B cell (primary cell): ENCODE measurements around the gene EFNA5. TPM values are rescaled to one million over a fixed set of nuclear protein-coding genes. Genes with fewer than 3 reads are reported as not detected.

ENCODE experiments used
- ATAC-seq: fragments of 200-7000 bp; cut with Tn5 transposase; one replicate; pipeline ENCODE4 v1.10.0; 2021; ENCODE audit warnings: low read depth, mild to moderate bottlenecking, moderate number of reproducible peaks, moderate library complexity
- CTCF ChIA-PET: fragments of 350-600 bp; sonication (Branson Sonifier 250); formaldehyde crosslinking; loops from one replicate; lab custom pipeline; 2021; ENCODE audit warnings: antibody characterized with exemption, inconsistent platforms; lab: Charles Lee
- POLR2A ChIA-PET: fragments of 350-600 bp; sonication (Branson Sonifier 250); formaldehyde crosslinking; loops from one replicate; lab custom pipeline; 2021; ENCODE audit warnings: antibody characterized with exemption; lab: Charles Lee
- DNase-seq: peaks from one replicate; pipeline ENCODE4 v3.0.0; 2013
- H2AFZ ChIP-seq: 2 replicates; pipeline ENCODE4 v1.6.1; 2012; ENCODE audit warnings: mild to moderate bottlenecking, low read depth, low read length; ENCODE audit not compliant: insufficient read depth, poor library complexity, severe bottlenecking
- H3K27ac ChIP-seq, 2 donors: 1 replicate in 1 of 2; 2 replicates in 1 of 2; pipeline ENCODE4 v1.5.1; 2012 to 2013; ENCODE audit warnings: low read length in 2 of 2, mild to moderate bottlenecking in 2 of 2, moderate library complexity in 1 of 2
- H3K27me3 ChIP-seq, 4 experiments: fragments of 200-600 bp in 1 of 4; sonication (generic) in 1 of 4; replicated peaks in 1 of 4; 1 replicate in 2 of 4; 2 replicates in 2 of 4; pipeline versions ENCODE4 v1.6.1 to v1.7.0; 2013 to 2016; ENCODE audit warnings: low read length in 3 of 4, mild to moderate bottlenecking in 2 of 4, mixed read lengths in 1 of 4, moderate library complexity in 1 of 4; ENCODE audit not compliant: insufficient read depth in 4 of 4, control insufficient read depth in 3 of 4; ENCODE audit errors: control extremely low read depth in 1 of 4
- H3K36me3 ChIP-seq, 2 experiments: replicated peaks in 1 of 2; 1 replicate in 1 of 2; 2 replicates in 1 of 2; pipeline versions ENCODE4 v1.6.1 to v1.7.1; 2013; ENCODE audit warnings: low read length in 1 of 2; ENCODE audit not compliant: insufficient read depth in 2 of 2, control insufficient read depth in 1 of 2; ENCODE audit errors: control extremely low read depth in 1 of 2, extremely low read depth in 1 of 2
- H3K4me1 ChIP-seq, 2 donors: fragments of 200-600 bp in 1 of 2; sonication (generic) in 1 of 2; 1 replicate in 1 of 2; 2 replicates in 1 of 2; pipeline versions ENCODE4 v1.5.1 to v1.6.1; 2013 to 2017; ENCODE audit warnings: low read length in 2 of 2; ENCODE audit not compliant: control insufficient read depth in 2 of 2, insufficient read depth in 2 of 2
- H3K4me2 ChIP-seq: replicated peaks from 2 replicates; pipeline ENCODE3; 2012; ENCODE audit warnings: mild to moderate bottlenecking, low read depth, low read length; ENCODE audit not compliant: poor library complexity, severe bottlenecking
- H3K4me3 ChIP-seq, 5 experiments: fragments of 200-600 bp in 1 of 5; sonication (generic) in 1 of 5; 1 replicate in 3 of 5; 2 replicates in 2 of 5; pipeline versions ENCODE4 v1.5.1 to v1.7.0; 2011 to 2016; ENCODE audit warnings: low read length in 4 of 5, mild to moderate bottlenecking in 4 of 5, low read depth in 2 of 5, control low read depth in 1 of 5, moderate library complexity in 1 of 5; ENCODE audit not compliant: insufficient read depth in 1 of 5; ENCODE audit errors: control extremely low read depth in 1 of 5, extremely low read depth in 1 of 5
- H3K79me2 ChIP-seq: fragments of 200-600 bp; sonication (generic); one replicate; pipeline ENCODE4 v1.6.0; 2016; ENCODE audit warnings: low read length; ENCODE audit not compliant: control insufficient read depth, insufficient read depth
- H3K9ac ChIP-seq: fragments of 200-600 bp; sonication (generic); 2 replicates; pipeline ENCODE4 v1.6.1; 2017; ENCODE audit warnings: mild to moderate bottlenecking, low read length, moderate library complexity
- H3K9me3 ChIP-seq, 3 donors: one replicate each; pipeline versions ENCODE4 v1.6.1 to v1.7.1; 2013; ENCODE audit warnings: low read length in 2 of 3; ENCODE audit not compliant: control insufficient read depth in 2 of 3, insufficient read depth in 1 of 3; ENCODE audit errors: control extremely low read depth in 1 of 3
- H4K20me1 ChIP-seq: 2 replicates; pipeline ENCODE4 v1.6.0; 2012; ENCODE audit warnings: mild to moderate bottlenecking, low read length; ENCODE audit not compliant: insufficient read depth, control insufficient read depth, poor library complexity, severe bottlenecking
- H3K27ac Mint-ChIP-seq: one replicate; pipeline ENCODE4 v1.8.0; 2021; ENCODE audit warnings: mixed read lengths
- H3K27me3 Mint-ChIP-seq: one replicate; pipeline ENCODE4 v1.8.0; 2021; ENCODE audit warnings: mixed read lengths
- H3K4me1 Mint-ChIP-seq: one replicate; pipeline ENCODE4 v1.8.0; 2021; ENCODE audit warnings: mixed read lengths
- H3K4me3 Mint-ChIP-seq: one replicate; pipeline ENCODE4 v1.8.0; 2021; ENCODE audit warnings: mixed read lengths
- H3K9me3 Mint-ChIP-seq: one replicate; pipeline ENCODE4 v1.8.0; 2022; ENCODE audit warnings: mixed read lengths; ENCODE audit not compliant: insufficient read depth
- EZH2 ChIP-seq: IDR thresholded peaks from 2 replicates; pipeline ENCODE4 v1.6.1; 2012; ENCODE audit warnings: borderline replicate concordance, low read depth, mild to moderate bottlenecking, moderate library complexity, low read length; ENCODE audit not compliant: insufficient read depth, poor library complexity, severe bottlenecking
- WGBS: methylation state at CpG from one replicate; pipeline ENCODE4 v1.1.5; 2013; ENCODE audit warnings: missing lambda C conversion rate; ENCODE audit not compliant: insufficient coverage; 5-methylcytosine and 5-hydroxymethylcytosine counted together
- intact Hi-C: fragments of 100-400 bp; cut with micrococcal nuclease; formaldehyde crosslinking; loops from one replicate; pipeline ENCODE4 v1.10.0; 2022
- polyA plus RNA-seq: library from polyadenylated mRNA; depleted of rRNA; stranded (reverse); fragments of >200 nt; gene quantifications from 2 replicates; pipeline ENCODE4 v1.2.3, GENCODE V29; 2012
- total RNA-seq, 2 donors: library from RNA; stranded (reverse); fragments of 120-200 nt in 1 of 2; gene quantifications; 1 replicate in 1 of 2; 2 replicates in 1 of 2; pipeline versions ENCODE4 v1.2.3 to v1.2.4, GENCODE V29; 2013 to 2022
- TF ChIP-seq, protein P1 (sequence below): fragments of 200-600 bp; IDR thresholded peaks from one replicate; pipeline ENCODE4 v1.8.0; 2022; ENCODE audit warnings: antibody characterized with exemption, mild to moderate bottlenecking

EFNA5 gene
- total and polyA plus RNA-seq, 2 donors (not counting 1 experiment from before 2014, with no cell fraction given), result not detected

DNA sequence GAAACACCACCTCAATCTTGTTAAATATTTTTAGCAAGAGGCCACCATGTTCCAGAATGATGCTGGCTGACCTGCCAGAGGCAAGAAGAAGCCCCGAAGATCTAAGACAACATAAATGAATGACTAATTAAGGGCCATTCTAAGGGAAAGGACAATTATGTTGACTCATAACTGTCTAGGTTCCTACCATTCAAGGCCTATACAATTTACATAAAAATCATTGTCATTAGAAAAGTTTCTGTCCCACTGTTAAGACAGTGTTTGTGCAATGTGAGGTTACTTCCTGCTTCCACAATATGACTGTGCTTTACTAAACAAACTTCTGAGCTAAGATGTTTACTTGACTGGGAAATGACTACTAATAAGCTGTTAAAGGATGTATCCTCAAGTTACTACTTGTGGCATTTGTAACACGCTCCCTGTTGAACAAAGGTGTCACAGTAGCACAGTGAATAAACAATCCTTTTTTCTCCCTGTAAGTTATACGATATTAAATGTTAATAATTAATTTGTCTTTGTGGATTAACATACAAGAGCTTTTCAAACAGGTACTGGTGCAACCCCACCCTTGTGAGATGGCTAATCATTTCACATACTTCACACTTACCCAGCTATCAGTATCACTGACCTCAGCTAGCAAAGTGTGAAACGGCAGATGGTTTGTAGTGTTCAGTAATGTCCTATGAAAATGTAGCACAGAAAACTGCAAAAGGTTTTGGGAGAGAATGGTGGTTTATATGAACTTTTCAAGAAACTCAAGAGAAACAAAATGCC lies 195.8 kb downstream of the EFNA5 start:
- Histone ChIP-seq H4K20me1 (no peaks in the 10 kb centered on the region), H2AFZ (no peak overlapping the region), H3K9ac (no peak overlapping the region), H3K4me2 (no peak overlapping the region), H3K9me3 (no peaks in the 10 kb centered on the region), H3K79me2 (no peaks in the 10 kb centered on the region), H3K4me3 (no peak overlapping the region), H3K36me3 (no peaks in the 10 kb centered on the region), H3K27ac (no peak overlapping the region), H3K4me1 (no peaks in the 10 kb centered on the region), H3K27me3 (no peaks in the 10 kb centered on the region)
- no peak overlapping the region for H3K4me3 Mint-ChIP-seq
- no CpG with 5 or more reads among the region's 4 CpGs for WGBS
- no peak for TF ChIP-seq EZH2
- TF ChIP-seq, protein P1, sequence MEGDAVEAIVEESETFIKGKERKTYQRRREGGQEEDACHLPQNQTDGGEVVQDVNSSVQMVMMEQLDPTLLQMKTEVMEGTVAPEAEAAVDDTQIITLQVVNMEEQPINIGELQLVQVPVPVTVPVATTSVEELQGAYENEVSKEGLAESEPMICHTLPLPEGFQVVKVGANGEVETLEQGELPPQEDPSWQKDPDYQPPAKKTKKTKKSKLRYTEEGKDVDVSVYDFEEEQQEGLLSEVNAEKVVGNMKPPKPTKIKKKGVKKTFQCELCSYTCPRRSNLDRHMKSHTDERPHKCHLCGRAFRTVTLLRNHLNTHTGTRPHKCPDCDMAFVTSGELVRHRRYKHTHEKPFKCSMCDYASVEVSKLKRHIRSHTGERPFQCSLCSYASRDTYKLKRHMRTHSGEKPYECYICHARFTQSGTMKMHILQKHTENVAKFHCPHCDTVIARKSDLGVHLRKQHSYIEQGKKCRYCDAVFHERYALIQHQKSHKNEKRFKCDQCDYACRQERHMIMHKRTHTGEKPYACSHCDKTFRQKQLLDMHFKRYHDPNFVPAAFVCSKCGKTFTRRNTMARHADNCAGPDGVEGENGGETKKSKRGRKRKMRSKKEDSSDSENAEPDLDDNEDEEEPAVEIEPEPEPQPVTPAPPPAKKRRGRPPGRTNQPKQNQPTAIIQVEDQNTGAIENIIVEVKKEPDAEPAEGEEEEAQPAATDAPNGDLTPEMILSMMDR, result no peak
- H3K4me1 Mint-ChIP-seq, result no peaks in the 10 kb centered on the region
- DNase-seq, result no peak
- intact Hi-C loops, result no loop called here
- H3K27me3 Mint-ChIP-seq, result no peaks in the 10 kb centered on the region
- no peak for ATAC-seq
- H3K27ac Mint-ChIP-seq, result no peak overlapping the region
- no peaks in the 10 kb centered on the region for H3K9me3 Mint-ChIP-seq
- ChIA-PET POLR2A (no interaction called here), CTCF (no interaction called here)

DNA sequence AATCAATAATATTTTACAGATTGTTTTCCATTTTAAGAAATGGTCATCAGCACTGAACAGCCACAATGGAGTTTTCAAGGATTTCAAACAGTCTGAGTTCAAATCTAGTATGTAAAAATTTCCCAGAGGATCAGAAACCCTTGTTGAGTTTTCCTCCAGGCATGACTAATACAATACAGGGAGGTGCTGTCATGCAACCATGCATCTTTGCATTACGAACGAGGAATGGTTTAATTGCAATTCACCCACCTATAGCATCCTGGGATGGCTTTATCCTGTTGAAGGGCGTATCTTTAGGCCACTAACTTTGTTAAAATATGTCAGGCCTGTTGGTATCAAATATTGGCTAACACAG lies 196.4 kb downstream of the EFNA5 start:
- POLR2A ChIA-PET, result no interaction called here
- Mint-ChIP-seq H3K27me3 (no peaks in the 10 kb centered on the region), H3K27ac (no peak overlapping the region), H3K9me3 (no peaks in the 10 kb centered on the region), H3K4me3 (no peak overlapping the region), H3K4me1 (no peaks in the 10 kb centered on the region)
- H3K27me3 ChIP-seq, result no peaks in the 10 kb centered on the region
- H3K4me3 ChIP-seq, result no peak overlapping the region
- no peak overlapping the region for H3K9ac ChIP-seq
- TF ChIP-seq EZH2, result no peak
- TF ChIP-seq, protein P1, result no peak
- H3K79me2 ChIP-seq, result no peaks in the 10 kb centered on the region
- no peaks in the 10 kb centered on the region for H3K4me1 ChIP-seq
- no peak overlapping the region for H2AFZ ChIP-seq
- no CpG with 5 or more reads among the region's 3 CpGs for WGBS
- no peaks in the 10 kb centered on the region for H3K9me3 ChIP-seq
- ATAC-seq (no peak), DNase-seq (no peak)
- CTCF ChIA-PET, result no interaction called here
- H4K20me1 ChIP-seq, result no peaks in the 10 kb centered on the region
- no peak overlapping the region for H3K27ac ChIP-seq
- H3K4me2 ChIP-seq, result no peak overlapping the region
- intact Hi-C loops, result no loop called here
- no peaks in the 10 kb centered on the region for H3K36me3 ChIP-seq
